Transverse colon (tissue), 4 donors: ENCODE measurements around the gene CNKSR2. TPM values are rescaled to one million over a fixed set of nuclear protein-coding genes. Genes with fewer than 3 reads are reported as not detected.
A peak's percentile ranks its signal among the peaks of the same experiment; 100 is the strongest.

Experiments used
- DNase-seq: peaks from one replicate; pipeline ENCODE4 v3.0.0-alpha.2; 2019
- H3K27ac ChIP-seq, 4 donors: fragments of 200-600 bp; sonication (generic); 2 replicates each; pipeline ENCODE4 v1.5.1; 2016 to 2018; ENCODE audit warnings: inconsistent platforms in 4 of 4
- H3K27me3 ChIP-seq: fragments of 200-600 bp; sonication (generic); 2 replicates; pipeline ENCODE4 v1.5.1; 2017; ENCODE audit warnings: inconsistent platforms
- H3K36me3 ChIP-seq, 4 donors: fragments of 200-600 bp; sonication (generic); 2 replicates each; pipeline ENCODE4 v1.5.1; 2017 to 2019; ENCODE audit warnings: inconsistent platforms in 4 of 4
- H3K4me1 ChIP-seq, 4 donors: fragments of 200-600 bp; sonication (generic); 2 replicates each; pipeline ENCODE4 v1.5.1; 2017 to 2020; ENCODE audit warnings: inconsistent platforms in 4 of 4
- H3K4me3 ChIP-seq, 4 donors: fragments of 200-600 bp; sonication (generic); 1 replicate in 1 of 4; 2 replicates in 3 of 4; pipeline versions ENCODE4 v1.5.1 to v1.6.1; 2017 to 2019; ENCODE audit warnings: inconsistent platforms in 4 of 4
- H3K9me3 ChIP-seq, 2 donors: fragments of 200-600 bp; sonication (generic); 2 replicates each; pipeline ENCODE4 v1.5.1; 2017 to 2019; ENCODE audit warnings: inconsistent platforms in 2 of 2
- CTCF ChIP-seq, 5 experiments: fragments of 200-600 bp in 3 of 5; fragments of 450-650 bp in 2 of 5; sonication (generic) in 3 of 5; IDR thresholded peaks; 1 replicate in 2 of 5; 2 replicates in 3 of 5; pipeline ENCODE4 v1.5.1; 2016 to 2017; ENCODE audit warnings: antibody characterized with exemption in 5 of 5, inconsistent platforms in 3 of 5, mild to moderate bottlenecking in 2 of 5, moderate library complexity in 1 of 5
- EP300 ChIP-seq: sonication (generic); formaldehyde crosslinking; IDR thresholded peaks from one replicate; pipeline ENCODE4 v1.6.1; 2017; ENCODE audit warnings: antibody characterized with exemption, low read depth
- POLR2A ChIP-seq: fragments of 450-650 bp; IDR thresholded peaks from one replicate; pipeline ENCODE4 v1.6.1; 2016; ENCODE audit warnings: antibody characterized with exemption, mild to moderate bottlenecking, moderate library complexity
- POLR2AphosphoS5 ChIP-seq, 3 donors: sonication (generic); formaldehyde crosslinking; IDR thresholded peaks; one replicate each; pipeline ENCODE4 v1.6.1; 2016; ENCODE audit warnings: antibody characterized with exemption in 3 of 3
- WGBS, 2 donors: methylation state at CpG; one replicate each; pipeline ENCODE4 v1.1.5; 2018; ENCODE audit warnings: low coverage in 1 of 2; 5-methylcytosine and 5-hydroxymethylcytosine counted together
- in situ Hi-C, 4 donors: fragments of 200-750 bp; cut with MboI; loops; one replicate each; pipeline versions ENCODE4 v1.15.0 to v1.15.1; 2017; ENCODE audit warnings: low sequenced_read_pairs in 3 of 4, low pct_ligation_motif_present in 1 of 4, low pct_unique_long_range_greater_than_20kb in 1 of 4
- intact Hi-C: fragments of 100-400 bp; cut with DNase I; formaldehyde crosslinking; loops from one replicate; pipeline ENCODE4 v1.15.1; 2023; ENCODE audit warnings: low total_unique reads
- total RNA-seq, 4 donors: library from RNA; depleted of rRNA; stranded (reverse); fragments of >200 nt; gene quantifications; one replicate each; pipeline ENCODE4 v1.1.0, GENCODE V29; 2016

CNKSR2 gene
- total RNA-seq, 4 donors from 2014 or later = 0.55 to 15.0 (median 2.7) TPM; not detected in 1

GRCh38 chrX:21376636-21377035, 2.4 kb downstream of the CNKSR2 start:
- no peak for DNase-seq
- Histone ChIP-seq H3K9me3 (no peaks in the 10 kb centered on the region), H3K4me3 (no peak overlapping the region), H3K27ac (no peak overlapping the region), H3K36me3 (no peaks in the 10 kb centered on the region), H3K27me3 (peaks cover 27% of the 10 kb centered on the region), H3K4me1 (peaks cover 0 to 5% (median 0%) of the 10 kb centered on the region in 4 donors)
- intact Hi-C loops = no loop called here
- WGBS, 2 donors = 70 to 80% methylated on average over 1 to 2 of the region's 2 CpGs
- TF ChIP-seq CTCF (IDR thresholded peaks at IDR 0.05) = no peak
- TF ChIP-seq POLR2A = no peak
- no peak for TF ChIP-seq POLR2AphosphoS5 (IDR thresholded peaks at IDR 0.05)
- TF ChIP-seq EP300 = no peak
- in situ Hi-C loops = no loop called here

- Histone ChIP-seq H3K4me1 (peaks cover 0 to 3% (median 0%) of the 10 kb centered on the region in 4 donors), H3K4me3 (no peak overlapping the region), H3K36me3 (no peaks in the 10 kb centered on the region), H3K9me3 (no peaks in the 10 kb centered on the region), H3K27me3 (peaks cover 15% of the 10 kb centered on the region), H3K27ac (no peak overlapping the region)
- DNase-seq = no peak
- intact Hi-C loops (no loop called here), in situ Hi-C loops (no loop called here)
- 45 to 100% methylated on average over 1 of the region's 1 CpG for WGBS, 2 donors
- no peak for TF ChIP-seq POLR2AphosphoS5 (IDR thresholded peaks at IDR 0.05)
- TF ChIP-seq CTCF (IDR thresholded peaks at IDR 0.05) = no peak
- no peak for TF ChIP-seq EP300
These were observed 5.8 kb downstream of the CNKSR2 start for GRCh38 chrX:21379991-21380390.

GRCh38 chrX:21382715-21383114, 8.5 kb downstream of the CNKSR2 start:
- WGBS, 2 donors = 60 to 70% methylated on average over 2 of the region's 2 CpGs
- H3K27ac ChIP-seq = no peak overlapping the region
- H3K36me3 ChIP-seq = no peaks in the 10 kb centered on the region
- TF ChIP-seq POLR2AphosphoS5 (IDR thresholded peaks at IDR 0.05) (no peak), EP300 (no peak), CTCF (IDR thresholded peaks at IDR 0.05) (peak in 2 of 5 experiments; percentile 21 to 23)
- no peak for DNase-seq
- in situ Hi-C loops (no loop called here), intact Hi-C loops (no loop called here)
- H3K4me3 ChIP-seq = no peak overlapping the region
- H3K4me1 ChIP-seq = no peaks in the 10 kb centered on the region
- no peaks in the 10 kb centered on the region for H3K27me3 ChIP-seq
- no peaks in the 10 kb centered on the region for H3K9me3 ChIP-seq

GRCh38 chrX:21383546-21383945, 9.3 kb downstream of the CNKSR2 start:
- TF ChIP-seq CTCF (IDR thresholded peaks at IDR 0.05) (no peak), EP300 (no peak), POLR2A (no peak), POLR2AphosphoS5 (IDR thresholded peaks at IDR 0.05) (no peak)
- Histone ChIP-seq H3K36me3 (no peaks in the 10 kb centered on the region), H3K27ac (no peak overlapping the region), H3K9me3 (no peaks in the 10 kb centered on the region), H3K27me3 (no peaks in the 10 kb centered on the region), H3K4me1 (no peaks in the 10 kb centered on the region), H3K4me3 (no peak overlapping the region)
- 33 to 76% methylated on average over 2 of the region's 2 CpGs for WGBS, 2 donors
- no peak for DNase-seq
- intact Hi-C loops = no loop called here
- in situ Hi-C loops = no loop called here
